Liver (tissue), 9 donors: Measurements from ENCODE around the gene S100A13. TPM values are rescaled to one million over a fixed set of nuclear protein-coding genes. Genes with fewer than 3 reads are reported as not detected.
A peak's percentile ranks its signal among the peaks of the same experiment; 100 is the strongest.
"Not testable (repeated sequence)": the region's sequence is repeated elsewhere in the genome, so short reads cannot be mapped to it uniquely, and the experiment has no call there.

Experiments
- DNase-seq: peaks from one replicate; pipeline ENCODE4 v3.0.0-alpha.2; 2017; ENCODE audit warnings: low spot score
- H3K27ac ChIP-seq, 2 donors: one replicate each; pipeline ENCODE4 v1.7.0; 2013; ENCODE audit warnings: inconsistent platforms in 2 of 2, low read length in 2 of 2, control low read depth in 1 of 2, low read depth in 1 of 2, mild to moderate bottlenecking in 1 of 2
- H3K27me3 ChIP-seq, 4 donors: one replicate each; pipeline versions ENCODE4 v1.6.1 to v1.7.0; 2013; ENCODE audit warnings: low read length in 3 of 4, inconsistent platforms in 1 of 4, mild to moderate bottlenecking in 1 of 4, moderate library complexity in 1 of 4; ENCODE audit not compliant: control insufficient read depth in 4 of 4, insufficient read depth in 4 of 4
- H3K36me3 ChIP-seq, 4 donors: one replicate each; pipeline versions ENCODE4 v1.6.1 to v1.7.0; 2013; ENCODE audit warnings: low read length in 3 of 4, mild to moderate bottlenecking in 3 of 4, low read depth in 1 of 4, moderate library complexity in 1 of 4; ENCODE audit not compliant: control insufficient read depth in 4 of 4, insufficient read depth in 3 of 4
- H3K4me1 ChIP-seq, 4 donors: one replicate each; pipeline versions ENCODE4 v1.6.1 to v1.7.0; 2013; ENCODE audit warnings: low read length in 3 of 4, mild to moderate bottlenecking in 3 of 4, moderate library complexity in 1 of 4; ENCODE audit not compliant: control insufficient read depth in 4 of 4, insufficient read depth in 4 of 4
- H3K4me3 ChIP-seq, 3 donors: one replicate each; pipeline versions ENCODE4 v1.6.1 to v1.7.0; 2013; ENCODE audit warnings: low read length in 3 of 3, control low read depth in 1 of 3, low read depth in 1 of 3, mild to moderate bottlenecking in 1 of 3
- H3K9ac ChIP-seq, 2 donors: one replicate each; pipeline ENCODE4 v1.7.0; 2013; ENCODE audit warnings: low read length in 2 of 2, mild to moderate bottlenecking in 2 of 2, moderate library complexity in 2 of 2, control low read depth in 1 of 2, low read depth in 1 of 2
- H3K9me3 ChIP-seq, 4 donors: one replicate each; pipeline versions ENCODE4 v1.6.1 to v1.7.0; 2013; ENCODE audit warnings: low read length in 3 of 4; ENCODE audit not compliant: control insufficient read depth in 4 of 4
- EGR1 ChIP-seq, 2 donors: IDR thresholded peaks; 2 replicates each; pipeline ENCODE4 v1.6.1; 2016 to 2018; ENCODE audit warnings: antibody characterized with exemption in 2 of 2, low read depth in 2 of 2
- FOXA1 ChIP-seq: IDR thresholded peaks from 2 replicates; pipeline ENCODE4 v1.6.1; 2016; ENCODE audit warnings: antibody characterized with exemption
- FOXA2 ChIP-seq: IDR thresholded peaks from 2 replicates; pipeline ENCODE4 v1.6.1; 2016; ENCODE audit warnings: antibody characterized with exemption
- GABPA ChIP-seq, 2 donors: IDR thresholded peaks in 1 of 2; conservative IDR thresholded peaks in 1 of 2; 2 replicates each; pipeline ENCODE4 v1.6.1; 2016; ENCODE audit warnings: antibody characterized with exemption in 2 of 2, mild to moderate bottlenecking in 1 of 2, moderate library complexity in 1 of 2
- HNF4A ChIP-seq, 2 donors: conservative IDR thresholded peaks; 2 replicates each; pipeline ENCODE4 v1.6.1; 2016; ENCODE audit warnings: antibody characterized with exemption in 2 of 2, mild to moderate bottlenecking in 2 of 2
- HNF4G ChIP-seq: IDR thresholded peaks from 2 replicates; pipeline ENCODE4 v1.6.1; 2016; ENCODE audit warnings: antibody characterized with exemption
- JUND ChIP-seq, 2 donors: IDR thresholded peaks; 2 replicates each; pipeline ENCODE4 v1.6.1; 2016; ENCODE audit warnings: antibody characterized with exemption in 2 of 2
- NR2F2 ChIP-seq: IDR thresholded peaks from 2 replicates; pipeline ENCODE4 v1.6.1; 2016; ENCODE audit warnings: antibody characterized with exemption
- RAD21 ChIP-seq, 2 donors: IDR thresholded peaks; 2 replicates each; pipeline ENCODE4 v1.6.1; 2016; ENCODE audit warnings: antibody characterized with exemption in 2 of 2, mild to moderate bottlenecking in 2 of 2
- RXRA ChIP-seq, 2 donors: IDR thresholded peaks; 2 replicates each; pipeline ENCODE4 v1.6.1; 2017 to 2018; ENCODE audit warnings: antibody characterized with exemption in 2 of 2, mild to moderate bottlenecking in 1 of 2
- SP1 ChIP-seq: IDR thresholded peaks from 2 replicates; pipeline ENCODE4 v1.6.1; 2018; ENCODE audit warnings: antibody characterized with exemption, mild to moderate bottlenecking
- TAF1 ChIP-seq: conservative IDR thresholded peaks from 2 replicates; pipeline ENCODE4 v1.6.1; 2016; ENCODE audit warnings: antibody characterized with exemption, mild to moderate bottlenecking
- YY1 ChIP-seq: IDR thresholded peaks from 2 replicates; pipeline ENCODE4 v1.6.1; 2016; ENCODE audit warnings: antibody characterized with exemption, mild to moderate bottlenecking
- WGBS: extraction: QIAGEN DNeasy Blood & Tissue Kit; methylation state at CpG from one replicate; pipeline ENCODE4 v1.1.7; 2013; 5-methylcytosine and 5-hydroxymethylcytosine counted together
- polyA plus RNA-seq, 2 donors: library from polyadenylated mRNA; stranded (reverse) in 1 of 2; unstranded in 1 of 2; fragments of 200-250 nt in 1 of 2; fragments of >200 nt in 1 of 2; fragmentation: Nextera tagmentation in 1 of 2; extraction: Ambion mirVana in 1 of 2; gene quantifications; one replicate each; pipeline versions ENCODE4 v1.2.1 to v1.2.3, GENCODE V29; 2013 to 2015
- total RNA-seq, 2 donors: library from RNA; depleted of rRNA; stranded (reverse); fragments of >200 nt; gene quantifications; one replicate each; pipeline ENCODE4 v1.2.3, GENCODE V29; 2014
- TF ChIP-seq, protein P1 (sequence below): IDR thresholded peaks from 2 replicates; pipeline ENCODE4 v1.6.1; 2016; ENCODE audit warnings: antibody characterized with exemption
- TF ChIP-seq, protein P2 (sequence below): IDR thresholded peaks from 2 replicates; pipeline ENCODE4 v1.6.1; 2016; ENCODE audit warnings: antibody characterized with exemption
- TF ChIP-seq, protein P3 (sequence below): IDR thresholded peaks from 2 replicates; pipeline ENCODE4 v1.6.1; 2016; ENCODE audit warnings: antibody characterized with exemption
- TF ChIP-seq, protein P4 (sequence below): IDR thresholded peaks from 2 replicates; pipeline ENCODE4 v1.6.1; 2016; ENCODE audit warnings: antibody characterized with exemption, mild to moderate bottlenecking
- TF ChIP-seq, protein P5 (sequence below): fragments of 150-350 bp; IDR thresholded peaks from 2 replicates; pipeline ENCODE4 v1.5.1; 2017; ENCODE audit warnings: improper control_type of control experiment, low read depth, low read length; ENCODE audit not compliant: missing input control
- donor health status: healthy.
- donor health status: healthy.
- donor health status: healthy.
- donor health status: healthy.
- donor health status: healthy.

The S100A13 gene
- total and polyA plus RNA-seq, 4 donors, result 5.3 to 23.0 (median 15.7) TPM

DNA sequence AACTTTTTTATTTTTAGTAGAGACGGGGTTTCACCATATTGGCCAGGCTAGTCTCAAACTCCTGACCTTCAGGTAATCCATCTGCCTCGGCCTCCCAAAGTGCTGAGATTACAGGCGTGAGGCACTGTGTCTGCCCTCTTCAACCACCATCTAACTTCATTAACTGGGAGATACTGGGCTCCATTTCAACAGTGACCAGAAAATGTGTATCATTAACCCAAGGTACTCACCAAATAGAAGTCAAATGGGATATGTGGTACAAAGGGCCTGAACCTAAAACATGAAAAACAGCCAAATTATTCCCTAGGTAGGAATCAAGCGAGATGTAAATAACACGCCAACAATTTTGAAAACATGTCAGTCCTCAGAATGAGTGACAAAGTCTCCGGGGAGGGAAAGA, 42.3 kb upstream of the S100A13 start:
- H3K9ac ChIP-seq, result peak overlapping the region in 1 of 2 donors; percentile 96
- H3K27me3 ChIP-seq, result no peaks in the 10 kb centered on the region
- 89% methylated on average over 6 of the region's 6 CpGs for WGBS
- H3K36me3 ChIP-seq, result peaks cover 11 to 32% (median 29%) of the 10 kb centered on the region in 4 donors
- no peak for TF ChIP-seq YY1
- TF ChIP-seq, protein P1, sequence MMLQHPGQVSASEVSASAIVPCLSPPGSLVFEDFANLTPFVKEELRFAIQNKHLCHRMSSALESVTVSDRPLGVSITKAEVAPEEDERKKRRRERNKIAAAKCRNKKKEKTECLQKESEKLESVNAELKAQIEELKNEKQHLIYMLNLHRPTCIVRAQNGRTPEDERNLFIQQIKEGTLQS, result no peak
- no peak for TF ChIP-seq GABPA (IDR thresholded peaks at IDR 0.05 in 1 of 2, conservative IDR thresholded peaks at IDR 0.05 in 1 of 2)
- TF ChIP-seq, protein P2, sequence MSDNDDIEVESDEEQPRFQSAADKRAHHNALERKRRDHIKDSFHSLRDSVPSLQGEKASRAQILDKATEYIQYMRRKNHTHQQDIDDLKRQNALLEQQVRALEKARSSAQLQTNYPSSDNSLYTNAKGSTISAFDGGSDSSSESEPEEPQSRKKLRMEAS, result no peak
- no peak for TF ChIP-seq SP1
- no peak for TF ChIP-seq JUND (IDR thresholded peaks at IDR 0.05)
- no peak for TF ChIP-seq HNF4G
- no peak for TF ChIP-seq RXRA (IDR thresholded peaks at IDR 0.05)
- TF ChIP-seq TAF1, result no peak
- DNase-seq, result no peak
- no peak overlapping the region for H3K27ac ChIP-seq
- peak overlapping the region; percentile 70 to 99 (median 94) for H3K4me3 ChIP-seq
- H3K9me3 ChIP-seq, result no peaks in the 10 kb centered on the region
- peaks cover 7 to 33% (median 29%) of the 10 kb centered on the region in 4 donors for H3K4me1 ChIP-seq

DNA sequence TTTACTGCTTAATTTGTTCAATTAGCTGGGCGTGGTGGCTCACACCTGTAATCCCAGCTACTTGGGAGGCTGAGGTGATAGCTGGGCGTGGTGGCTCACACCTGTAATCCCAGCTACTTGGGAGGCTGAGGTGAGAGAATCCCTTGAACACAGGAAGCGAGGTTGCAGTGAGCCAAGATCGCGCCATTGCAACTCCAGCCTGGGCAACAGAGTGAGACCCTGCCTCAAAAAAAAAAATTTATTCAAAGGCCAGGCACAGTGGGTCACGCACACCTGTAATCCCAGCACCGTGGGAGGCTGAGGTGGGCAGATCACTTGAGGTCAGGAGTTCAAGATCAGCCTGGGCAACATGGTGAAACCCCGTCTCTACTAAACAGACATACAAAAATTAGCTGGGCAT, 41.4 kb upstream of the S100A13 start:
- H3K27ac ChIP-seq, DNase-seq: not testable (repeated sequence)
- 96% methylated on average over 8 of the region's 8 CpGs for WGBS

DNA sequence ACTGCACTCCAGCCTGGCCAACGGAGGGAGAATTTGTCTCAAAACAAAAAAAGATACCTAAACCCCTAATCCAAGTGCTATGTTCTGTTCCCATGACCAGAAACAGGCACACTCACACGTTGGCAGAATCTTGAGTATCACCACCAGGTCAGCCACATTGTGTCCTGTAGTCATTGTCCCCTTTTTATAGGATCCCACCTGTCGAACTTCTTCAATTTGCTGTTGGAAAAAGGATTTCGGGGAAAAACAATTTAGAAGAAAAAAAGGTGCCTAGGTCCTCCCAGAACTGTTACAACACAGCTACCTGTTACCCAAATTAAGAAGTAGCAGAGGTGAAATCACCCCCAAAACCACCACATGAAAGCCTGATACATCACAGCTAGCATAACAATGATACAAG, 40.1 kb upstream of the S100A13 start:
- H3K36me3 ChIP-seq, result peaks cover 18 to 50% (median 48%) of the 10 kb centered on the region in 4 donors
- WGBS, result 97% methylated on average over 4 of the region's 4 CpGs
- no peaks in the 10 kb centered on the region for H3K27me3 ChIP-seq

More for the DNA sequence above, 41.4 kb upstream of the S100A13 start:
- Histone ChIP-seq H3K36me3 (peaks cover 13 to 41% (median 37%) of the 10 kb centered on the region in 4 donors), H3K4me1 (peaks cover 7 to 38% (median 32%) of the 10 kb centered on the region in 4 donors)
- H3K27me3 ChIP-seq, H3K9me3 ChIP-seq, H3K4me3 ChIP-seq, H3K9ac ChIP-seq: not testable (repeated sequence)

More for the DNA sequence above, 40.1 kb upstream of the S100A13 start:
- Histone ChIP-seq H3K9me3 (no peaks in the 10 kb centered on the region), H3K4me1 (peaks cover 7 to 38% (median 32%) of the 10 kb centered on the region in 4 donors), H3K4me3 (no peak overlapping the region), H3K27ac (no peak overlapping the region), H3K9ac (no peak overlapping the region)
- TF ChIP-seq, protein P3, sequence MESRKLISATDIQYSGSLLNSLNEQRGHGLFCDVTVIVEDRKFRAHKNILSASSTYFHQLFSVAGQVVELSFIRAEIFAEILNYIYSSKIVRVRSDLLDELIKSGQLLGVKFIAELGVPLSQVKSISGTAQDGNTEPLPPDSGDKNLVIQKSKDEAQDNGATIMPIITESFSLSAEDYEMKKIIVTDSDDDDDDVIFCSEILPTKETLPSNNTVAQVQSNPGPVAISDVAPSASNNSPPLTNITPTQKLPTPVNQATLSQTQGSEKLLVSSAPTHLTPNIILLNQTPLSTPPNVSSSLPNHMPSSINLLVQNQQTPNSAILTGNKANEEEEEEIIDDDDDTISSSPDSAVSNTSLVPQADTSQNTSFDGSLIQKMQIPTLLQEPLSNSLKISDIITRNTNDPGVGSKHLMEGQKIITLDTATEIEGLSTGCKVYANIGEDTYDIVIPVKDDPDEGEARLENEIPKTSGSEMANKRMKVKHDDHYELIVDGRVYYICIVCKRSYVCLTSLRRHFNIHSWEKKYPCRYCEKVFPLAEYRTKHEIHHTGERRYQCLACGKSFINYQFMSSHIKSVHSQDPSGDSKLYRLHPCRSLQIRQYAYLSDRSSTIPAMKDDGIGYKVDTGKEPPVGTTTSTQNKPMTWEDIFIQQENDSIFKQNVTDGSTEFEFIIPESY, result no peak
- no peak for TF ChIP-seq SP1
- TF ChIP-seq, protein P4, sequence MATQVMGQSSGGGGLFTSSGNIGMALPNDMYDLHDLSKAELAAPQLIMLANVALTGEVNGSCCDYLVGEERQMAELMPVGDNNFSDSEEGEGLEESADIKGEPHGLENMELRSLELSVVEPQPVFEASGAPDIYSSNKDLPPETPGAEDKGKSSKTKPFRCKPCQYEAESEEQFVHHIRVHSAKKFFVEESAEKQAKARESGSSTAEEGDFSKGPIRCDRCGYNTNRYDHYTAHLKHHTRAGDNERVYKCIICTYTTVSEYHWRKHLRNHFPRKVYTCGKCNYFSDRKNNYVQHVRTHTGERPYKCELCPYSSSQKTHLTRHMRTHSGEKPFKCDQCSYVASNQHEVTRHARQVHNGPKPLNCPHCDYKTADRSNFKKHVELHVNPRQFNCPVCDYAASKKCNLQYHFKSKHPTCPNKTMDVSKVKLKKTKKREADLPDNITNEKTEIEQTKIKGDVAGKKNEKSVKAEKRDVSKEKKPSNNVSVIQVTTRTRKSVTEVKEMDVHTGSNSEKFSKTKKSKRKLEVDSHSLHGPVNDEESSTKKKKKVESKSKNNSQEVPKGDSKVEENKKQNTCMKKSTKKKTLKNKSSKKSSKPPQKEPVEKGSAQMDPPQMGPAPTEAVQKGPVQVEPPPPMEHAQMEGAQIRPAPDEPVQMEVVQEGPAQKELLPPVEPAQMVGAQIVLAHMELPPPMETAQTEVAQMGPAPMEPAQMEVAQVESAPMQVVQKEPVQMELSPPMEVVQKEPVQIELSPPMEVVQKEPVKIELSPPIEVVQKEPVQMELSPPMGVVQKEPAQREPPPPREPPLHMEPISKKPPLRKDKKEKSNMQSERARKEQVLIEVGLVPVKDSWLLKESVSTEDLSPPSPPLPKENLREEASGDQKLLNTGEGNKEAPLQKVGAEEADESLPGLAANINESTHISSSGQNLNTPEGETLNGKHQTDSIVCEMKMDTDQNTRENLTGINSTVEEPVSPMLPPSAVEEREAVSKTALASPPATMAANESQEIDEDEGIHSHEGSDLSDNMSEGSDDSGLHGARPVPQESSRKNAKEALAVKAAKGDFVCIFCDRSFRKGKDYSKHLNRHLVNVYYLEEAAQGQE, result no peak
- no peak for TF ChIP-seq FOXA2
- TF ChIP-seq NR2F2, result no peak
- TF ChIP-seq YY1, result no peak
- no peak for TF ChIP-seq RXRA (IDR thresholded peaks at IDR 0.05)
- TF ChIP-seq EGR1 (IDR thresholded peaks at IDR 0.05; ENCODE audit: low read depth in 2 of 2), result no peak
- TF ChIP-seq, protein P2, result no peak
- no peak for TF ChIP-seq HNF4G
- TF ChIP-seq FOXA1, result no peak
- no peak for TF ChIP-seq HNF4A (conservative IDR thresholded peaks at IDR 0.05)
- TF ChIP-seq GABPA (IDR thresholded peaks at IDR 0.05 in 1 of 2, conservative IDR thresholded peaks at IDR 0.05 in 1 of 2), result no peak
- no peak for TF ChIP-seq TAF1
- TF ChIP-seq, protein P1, result no peak
- TF ChIP-seq, protein P5, sequence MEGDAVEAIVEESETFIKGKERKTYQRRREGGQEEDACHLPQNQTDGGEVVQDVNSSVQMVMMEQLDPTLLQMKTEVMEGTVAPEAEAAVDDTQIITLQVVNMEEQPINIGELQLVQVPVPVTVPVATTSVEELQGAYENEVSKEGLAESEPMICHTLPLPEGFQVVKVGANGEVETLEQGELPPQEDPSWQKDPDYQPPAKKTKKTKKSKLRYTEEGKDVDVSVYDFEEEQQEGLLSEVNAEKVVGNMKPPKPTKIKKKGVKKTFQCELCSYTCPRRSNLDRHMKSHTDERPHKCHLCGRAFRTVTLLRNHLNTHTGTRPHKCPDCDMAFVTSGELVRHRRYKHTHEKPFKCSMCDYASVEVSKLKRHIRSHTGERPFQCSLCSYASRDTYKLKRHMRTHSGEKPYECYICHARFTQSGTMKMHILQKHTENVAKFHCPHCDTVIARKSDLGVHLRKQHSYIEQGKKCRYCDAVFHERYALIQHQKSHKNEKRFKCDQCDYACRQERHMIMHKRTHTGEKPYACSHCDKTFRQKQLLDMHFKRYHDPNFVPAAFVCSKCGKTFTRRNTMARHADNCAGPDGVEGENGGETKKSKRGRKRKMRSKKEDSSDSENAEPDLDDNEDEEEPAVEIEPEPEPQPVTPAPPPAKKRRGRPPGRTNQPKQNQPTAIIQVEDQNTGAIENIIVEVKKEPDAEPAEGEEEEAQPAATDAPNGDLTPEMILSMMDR, result no peak
- no peak for TF ChIP-seq RAD21 (IDR thresholded peaks at IDR 0.05)
- no peak for DNase-seq
